ENCODE measurements around the gene RITA1. TPM values are rescaled to one million over a fixed set of nuclear protein-coding genes. Genes with fewer than 3 reads are reported as not detected.
A peak's percentile ranks its signal among the peaks of the same experiment; 100 is the strongest.

RITA1 gene
- total and polyA plus RNA-seq, 2 of the 4 experiments (the other 2 are of a cell fraction): 14.2 to 14.7 TPM

DNA sequence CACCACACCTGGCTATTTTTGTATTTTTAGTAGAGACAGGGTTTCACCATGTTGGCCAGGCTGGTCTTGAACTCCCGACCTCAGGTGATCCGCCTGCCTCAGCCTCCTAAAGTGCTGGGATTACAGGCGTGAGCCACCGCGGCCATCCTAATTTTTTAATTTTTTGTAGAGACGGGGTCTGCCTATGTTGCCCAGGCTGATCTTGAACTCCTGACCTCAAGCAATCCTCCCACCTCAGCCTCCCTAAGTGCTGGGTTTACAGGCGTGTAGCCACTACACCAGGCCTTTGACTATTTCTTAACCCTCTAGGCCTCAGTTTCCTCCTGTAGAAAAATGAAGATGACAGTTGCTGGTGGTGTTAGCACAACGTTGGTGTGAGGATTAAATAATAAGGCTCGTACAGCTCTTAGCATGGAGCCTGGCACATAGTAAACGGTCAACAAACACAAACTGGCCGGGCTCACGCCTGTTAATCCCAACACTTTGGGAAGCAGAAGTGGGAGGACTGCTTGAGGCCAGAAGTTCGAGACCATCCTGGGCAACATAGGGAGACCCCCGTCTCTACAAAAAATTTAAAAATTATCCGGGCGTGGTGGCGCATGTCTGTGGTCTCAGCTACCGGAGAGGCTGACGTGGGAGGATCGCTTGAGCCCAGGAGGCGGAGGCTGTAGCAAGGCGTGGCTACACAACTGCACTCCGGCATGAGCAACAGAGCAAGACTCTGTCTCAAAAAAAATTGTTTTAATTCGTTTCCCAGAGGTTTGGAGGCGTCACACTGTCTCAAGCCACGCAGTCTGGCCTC, 1.2 kb upstream of the RITA1 start (continued):
- TF ChIP-seq RFX5 (IDR thresholded peaks at IDR 0.05; ENCODE audit: low read depth, low read length): no peak
- no peak for TF ChIP-seq FOS (IDR thresholded peaks at IDR 0.05; ENCODE audit: low read depth, low read length)

DNA sequence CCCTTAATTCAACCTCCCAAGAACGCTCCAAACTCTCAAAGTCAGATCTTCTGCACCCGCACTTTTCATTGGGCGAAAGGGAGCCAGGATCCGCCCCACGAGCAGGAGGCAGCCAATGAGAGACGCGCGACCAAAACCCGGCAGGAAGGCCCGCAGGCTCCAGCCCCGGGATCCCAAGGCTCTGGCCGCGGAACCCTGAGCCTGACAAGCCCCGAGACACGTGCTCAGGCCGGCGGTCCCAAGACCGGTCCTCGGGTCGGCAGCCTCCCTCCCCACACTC, 681 bp upstream of the RITA1 start:
- DNase-seq (peak; percentile 86), ATAC-seq (ENCODE audit: low read depth) (peak; percentile 92)
- H4K8ac ChIP-seq (ENCODE audit: low read depth in 2 of 2, low read length in 2 of 2): peak overlapping the region; percentile 57 to 71; a peak in 3 of 4 replicates
- 0 out of 2 replicates have a peak overlapping the region, but pooled peaks have one; percentile 17 for H4K5ac ChIP-seq (ENCODE audit: low read depth, low read length)
- H3K23ac ChIP-seq (ENCODE audit: low read depth, low read length): no peak overlapping the region
- no peaks in the 10 kb centered on the region for H3K9me1 ChIP-seq (ENCODE audit: insufficient read depth, low read length)
- no peak overlapping the region for H2BK20ac ChIP-seq (ENCODE audit: low read depth, low read length)
- peak overlapping the region; percentile 74 for H3K9ac ChIP-seq (ENCODE audit: low read depth, low read length)
- BruUV-seq (replicated peaks): no TSS peak
- peak overlapping the region; percentile 87 for H2AK9ac ChIP-seq (replicated peaks; ENCODE audit: low read depth, low read length, poor library complexity)
- H3K27me3 ChIP-seq (ENCODE audit: control insufficient read depth, insufficient read depth, low read length): no peaks in the 10 kb centered on the region
- no peaks in the 10 kb centered on the region; the same call in 1 of the 2 replicates for H4K20me1 ChIP-seq (ENCODE audit: insufficient read depth, low read length)
- no peak overlapping the region; the same call in 1 of the 2 replicates for H3K14ac ChIP-seq (replicated peaks; ENCODE audit: low read depth, low read length)
- peak overlapping the region; percentile 76; the same call in 1 of the 2 replicates for H3K56ac ChIP-seq (ENCODE audit: extremely low read depth, insufficient read depth, low read length)
- ChIA-PET CTCF (no interaction called here), POLR2A (ENCODE audit: unreplicated experiment) (interaction anchor here (0.6 to 0.7 kb wide), 2 partner anchors 32 to 89 kb away, joined by 3 to 4 read pairs; no protein-coding TSS in a partner anchor)
- TF ChIP-seq, protein P1, sequence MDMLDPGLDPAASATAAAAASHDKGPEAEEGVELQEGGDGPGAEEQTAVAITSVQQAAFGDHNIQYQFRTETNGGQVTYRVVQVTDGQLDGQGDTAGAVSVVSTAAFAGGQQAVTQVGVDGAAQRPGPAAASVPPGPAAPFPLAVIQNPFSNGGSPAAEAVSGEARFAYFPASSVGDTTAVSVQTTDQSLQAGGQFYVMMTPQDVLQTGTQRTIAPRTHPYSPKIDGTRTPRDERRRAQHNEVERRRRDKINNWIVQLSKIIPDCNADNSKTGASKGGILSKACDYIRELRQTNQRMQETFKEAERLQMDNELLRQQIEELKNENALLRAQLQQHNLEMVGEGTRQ (IDR thresholded peaks at IDR 0.05; ENCODE audit: low read depth, low read length): peak; percentile 93
- 0 out of 2 replicates have a peak, but pooled peaks have one; percentile 30 for TF ChIP-seq MXI1 (IDR thresholded peaks at IDR 0.05; ENCODE audit: borderline replicate concordance, low read depth, low read length)
- 0 out of 2 replicates have a peak, but pooled peaks have one; percentile 8 for TF ChIP-seq FOS (IDR thresholded peaks at IDR 0.05; ENCODE audit: low read depth, low read length)
- no peak; the same call in 1 of the 2 replicates for TF ChIP-seq MAZ (IDR thresholded peaks at IDR 0.05; ENCODE audit: borderline replicate concordance, low read depth, low read length)
- peak overlapping the region; percentile 20 for H2BK5ac ChIP-seq (ENCODE audit: low read depth, low read length, poor library complexity, severe bottlenecking)
- peak overlapping the region; percentile 67 for H3K4me3 ChIP-seq (ENCODE audit: insufficient read depth, low read depth, low read length)
- WGBS, 2 experiments (ENCODE audit: extremely low coverage in 2 of 2, insufficient read length in 1 of 2): 0% methylated on average over 12 of the region's 20 CpGs; no CpG with 5 or more reads in 1 of the 2 experiments
- in situ Hi-C loops (cut with MboI; ENCODE audit: low sequenced_read_pairs) (loop anchor here (25.0 kb wide), 1 partner anchor 1227 kb away; the partner anchor contains the start of gene TBX5), dilution Hi-C loops (cut with HindIII; ENCODE audit: low sequenced_read_pairs, unreplicated experiment) (no loop called here), intact Hi-C loops (cut with micrococcal nuclease) (no loop called here)
- no peak overlapping the region for H3K18ac ChIP-seq (ENCODE audit: low read depth, low read length)
- no peaks in the 10 kb centered on the region for H3K9me3 ChIP-seq (ENCODE audit: control insufficient read depth, insufficient read depth, low read length)
- H2BK120ac ChIP-seq (ENCODE audit: low read depth, low read length): no peak overlapping the region
- peaks cover 5% of the 10 kb centered on the region; the same call in 1 of the 2 replicates for H3K4me1 ChIP-seq (ENCODE audit: control insufficient read depth, insufficient read depth, low read length)
- H2AFZ ChIP-seq (replicated peaks; ENCODE audit: low read length, poor library complexity): peak overlapping the region; percentile 96
- H3K36me3 ChIP-seq (ENCODE audit: control insufficient read depth, insufficient read depth, low read length): peaks cover 11% of the 10 kb centered on the region
- H3K4ac ChIP-seq (ENCODE audit: low read depth, low read length): peak overlapping the region; percentile 71; the same call in 1 of the 2 replicates
- no peak overlapping the region for H2AK5ac ChIP-seq (ENCODE audit: low read depth, low read length)
- peak overlapping the region; percentile 55 for H4K91ac ChIP-seq (ENCODE audit: insufficient read depth, low read depth, low read length)
- H3K4me2 ChIP-seq (ENCODE audit: low read depth, low read length): peak overlapping the region; percentile 66
- no peak overlapping the region for H2BK15ac ChIP-seq (ENCODE audit: low read depth, low read length)
- peaks cover 39 to 67% of the 10 kb centered on the region in 2 experiments for H3K79me1 ChIP-seq (ENCODE audit: low read depth in 1 of 2, low read length in 2 of 2)
- H3K27ac ChIP-seq (ENCODE audit: insufficient read depth, low read length): peak overlapping the region; percentile 72

All from IMR-90 (cell line).